ENCODE measurements around the gene C1orf159. TPM values are rescaled to one million over a fixed set of nuclear protein-coding genes. Genes with fewer than 3 reads are reported as not detected.
A peak's percentile ranks its signal among the peaks of the same experiment; 100 is the strongest.

Gene C1orf159
- total and polyA plus RNA-seq, 7 donors = 1.5 to 6.7 (median 3.5) TPM

GRCh38 chr1:1083416-1084371 lies 32.2 kb downstream of the C1orf159 start:
- DNase-seq (peak in 1 of 2 donors; percentile 41), ATAC-seq (no peak)
- no peak overlapping the region for H3K27ac ChIP-seq
- no peaks in the 10 kb centered on the region for H3K36me3 ChIP-seq (ENCODE audit: insufficient read depth in 1 of 2, low read depth in 1 of 2)
- WGBS, 3 donors = 83 to 91% (median 86%) methylated on average over 37 to 43 of the region's 43 CpGs
- TF ChIP-seq CTCF (IDR thresholded peaks at IDR 0.05) = no peak
- no peaks in the 10 kb centered on the region for H3K27me3 ChIP-seq (ENCODE audit: insufficient read depth in 3 of 3, low read length in 2 of 3)
- peaks cover 6% of the 10 kb centered on the region for H3K4me1 ChIP-seq
- intact Hi-C loops (cut with DNase I) = no loop called here
- H3K9me3 ChIP-seq = no peaks in the 10 kb centered on the region
- H3K4me3 ChIP-seq = no peak overlapping the region

- Histone ChIP-seq H3K4me3 (no peak overlapping the region), H3K4me1 (peaks cover 6% of the 10 kb centered on the region), H3K27ac (no peak overlapping the region), H3K36me3 (ENCODE audit: insufficient read depth in 1 of 2, low read depth in 1 of 2) (no peaks in the 10 kb centered on the region), H3K9me3 (no peaks in the 10 kb centered on the region), H3K27me3 (ENCODE audit: insufficient read depth in 3 of 3, low read length in 2 of 3) (no peaks in the 10 kb centered on the region)
- intact Hi-C loops (cut with DNase I) = no loop called here
- no peak for TF ChIP-seq CTCF (IDR thresholded peaks at IDR 0.05)
- DNase-seq (peak in 1 of 2 donors; percentile 39), ATAC-seq (no peak)
- 89 to 90% (median 89%) methylated on average over 40 of the region's 40 CpGs for WGBS, 3 donors
Measured at GRCh38 chr1:1082776-1083415, 33.0 kb downstream of the C1orf159 start.

- Histone ChIP-seq H3K27me3 (ENCODE audit: insufficient read depth in 3 of 3, low read length in 2 of 3) (no peaks in the 10 kb centered on the region), H3K27ac (no peak overlapping the region), H3K4me3 (no peak overlapping the region), H3K36me3 (ENCODE audit: insufficient read depth in 1 of 2, low read depth in 1 of 2) (no peaks in the 10 kb centered on the region), H3K4me1 (peaks cover 6% of the 10 kb centered on the region), H3K9me3 (no peaks in the 10 kb centered on the region)
- DNase-seq (peak in 1 of 2 donors; percentile 48), ATAC-seq (no peak)
- WGBS, 3 donors = 81 to 88% (median 87%) methylated on average over 24 to 27 of the region's 27 CpGs
- no peak for TF ChIP-seq CTCF (IDR thresholded peaks at IDR 0.05)
- intact Hi-C loops (cut with DNase I) = no loop called here
Measured at GRCh38 chr1:1082239-1082775, 33.6 kb downstream of the C1orf159 start.

GRCh38 chr1:1081311-1082238 lies 34.3 kb downstream of the C1orf159 start:
- 86 to 89% (median 88%) methylated on average over 45 to 52 of the region's 52 CpGs for WGBS, 3 donors
- no peak for ATAC-seq
- peaks cover 6% of the 10 kb centered on the region for H3K4me1 ChIP-seq
- TF ChIP-seq CTCF (IDR thresholded peaks at IDR 0.05) = no peak
- no peaks in the 10 kb centered on the region for H3K27me3 ChIP-seq (ENCODE audit: insufficient read depth in 3 of 3, low read length in 2 of 3)
- no peak overlapping the region for H3K27ac ChIP-seq
- no peaks in the 10 kb centered on the region for H3K9me3 ChIP-seq
- peak; percentile 13 to 46 for DNase-seq
- intact Hi-C loops (cut with DNase I) = no loop called here
- H3K36me3 ChIP-seq (ENCODE audit: insufficient read depth in 1 of 2, low read depth in 1 of 2) = no peaks in the 10 kb centered on the region
- H3K4me3 ChIP-seq = no peak overlapping the region
